Activated effector memory CD4-positive, alpha-beta T cell treated with Interleukin-2 at 50 U/mL for 16 hours (primary cell): Measurements from ENCODE around the gene ASIC5.
"Not testable (repeated sequence)": the region's sequence is repeated elsewhere in the genome, so short reads cannot be mapped to it uniquely, and the experiment has no call there.

Experiments
- DNase-seq: peaks from one replicate; pipeline ENCODE4 v3.0.0-alpha.2; 2020

The ASIC5 gene

GRCh38 chr4:155799116-155799793 is 66.8 kb downstream of the ASIC5 start:
- no peak for DNase-seq

GRCh38 chr4:155797581-155797980 is 68.5 kb downstream of the ASIC5 start:
- DNase-seq = not testable (repeated sequence)

- no peak for DNase-seq
These were observed 70.1 kb downstream of the ASIC5 start for GRCh38 chr4:155795991-155796390.

- DNase-seq = no peak
These were observed 71.4 kb downstream of the ASIC5 start for GRCh38 chr4:155794589-155795236.

GRCh38 chr4:155789982-155790381 is 76.1 kb downstream of the ASIC5 start:
- no peak for DNase-seq

GRCh38 chr4:155789391-155789790 is 76.7 kb downstream of the ASIC5 start:
- DNase-seq = no peak

GRCh38 chr4:155787113-155787710 is 78.9 kb downstream of the ASIC5 start:
- DNase-seq = no peak

GRCh38 chr4:155785828-155786227 is 80.2 kb downstream of the ASIC5 start:
- DNase-seq = no peak

- no peak for DNase-seq
These were observed 81.4 kb downstream of the ASIC5 start for GRCh38 chr4:155784637-155785036.

GRCh38 chr4:155781249-155781831 is 84.7 kb downstream of the ASIC5 start:
- no peak for DNase-seq

GRCh38 chr4:155780775-155781174 is 85.3 kb downstream of the ASIC5 start:
- no peak for DNase-seq
